Loucy (cell line): ENCODE results near the gene SH3BP4.

Source experiments
- CTCF ChIP-seq: fragments of 200-600 bp; sonication (generic); conservative IDR thresholded peaks from 2 replicates; pipeline ENCODE4 v1.5.1; 2014; ENCODE audit warnings: mild to moderate bottlenecking, antibody characterized with exemption, low read length
- EZH2phosphoT487 ChIP-seq: fragments of 200-600 bp; IDR thresholded peaks from 2 replicates; pipeline ENCODE4 v1.6.1; 2018; ENCODE audit warnings: antibody characterized with exemption, mild to moderate bottlenecking, moderate library complexity, borderline replicate concordance

- TF ChIP-seq CTCF (no peak), EZH2phosphoT487 (no peak)
These were observed 46.8 kb downstream of the SH3BP4 start for GRCh38 chr2:234998404-234999211.
